Measurements from ENCODE around the gene C2orf69. TPM values are rescaled to one million over a fixed set of nuclear protein-coding genes. Genes with fewer than 3 reads are reported as not detected.
A peak's percentile ranks its signal among the peaks of the same experiment; 100 is the strongest.

The C2orf69 gene, protein sequence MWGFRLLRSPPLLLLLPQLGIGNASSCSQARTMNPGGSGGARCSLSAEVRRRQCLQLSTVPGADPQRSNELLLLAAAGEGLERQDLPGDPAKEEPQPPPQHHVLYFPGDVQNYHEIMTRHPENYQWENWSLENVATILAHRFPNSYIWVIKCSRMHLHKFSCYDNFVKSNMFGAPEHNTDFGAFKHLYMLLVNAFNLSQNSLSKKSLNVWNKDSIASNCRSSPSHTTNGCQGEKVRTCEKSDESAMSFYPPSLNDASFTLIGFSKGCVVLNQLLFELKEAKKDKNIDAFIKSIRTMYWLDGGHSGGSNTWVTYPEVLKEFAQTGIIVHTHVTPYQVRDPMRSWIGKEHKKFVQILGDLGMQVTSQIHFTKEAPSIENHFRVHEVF
- polyA plus RNA-seq: 10 to 100 TPM in 1 of 4 donors, 1 to 10 TPM in 3; 6.8 to 12.7 (median 8.0) TPM
- long read RNA-seq, donor 1: 0 reads
- long read RNA-seq, donor 2: 0 reads
- long read RNA-seq, donor 3, partial matches to known transcripts: 0 of 3 reads
- long read RNA-seq, donor 3, other reads (novel, unspliced or antisense): 0 of 3 reads
- long read RNA-seq, donor 4, partial matches to known transcripts: 0 of 1 reads
- long read RNA-seq, donor 4, other reads (novel, unspliced or antisense): 0 of 1 reads
- long read RNA-seq, donor 5, partial matches to known transcripts: 0 of 3 reads
- long read RNA-seq, donor 5, other reads (novel, unspliced or antisense): 0 of 3 reads
- long read RNA-seq, donor 6, partial matches to known transcripts: 0 of 2 reads
- long read RNA-seq, donor 6, other reads (novel, unspliced or antisense): 0 of 2 reads
- long read RNA-seq, donor 7: 0 reads
- long read RNA-seq, donor 8: 0 reads
- long read RNA-seq, donor 9, partial matches to known transcripts: 0 of 1 reads
- long read RNA-seq, donor 9, other reads (novel, unspliced or antisense): 0 of 1 reads
- long read RNA-seq, donor 10, transcript C2orf69-201 (2 exons, 3,728 nt): major isoform, 8 of 8 reads
- long read RNA-seq, donor 10, partial matches to known transcripts: 0 of 8 reads
- long read RNA-seq, donor 10, other reads (novel, unspliced or antisense): 0 of 8 reads

GRCh38 chr2:199911052-199911876, at the start of gene C2orf69:
Gene C2orf69, plus strand, starts transcription at chr2:199911293. Its CDS starts 146 bp downstream, at chr2:199911439.
- FAIRE-seq: no peak
- Histone ChIP-seq H3K4me1 (ENCODE audit: control insufficient read depth in 3 of 3, insufficient read depth in 2 of 3, low read depth in 1 of 3, low read length in 2 of 3) (peaks cover 0 to 7% (median 0%) of the 10 kb centered on the region in 3 donors), H3K27ac (ENCODE audit: low read depth in 1 of 3, low read length in 2 of 3) (peak within 1 kb of the TSS; percentile 88 to 98 (median 98))

GRCh38 chr2:199862788-199863187, 48.3 kb upstream of the C2orf69 start:
- H3K27ac ChIP-seq (ENCODE audit: low read depth in 1 of 3, low read length in 2 of 3): no peak overlapping the region
- DNase-seq (no peak), FAIRE-seq (no peak)
- H3K36me3 ChIP-seq (ENCODE audit: control insufficient read depth in 3 of 3, insufficient read depth in 2 of 3, low read depth in 1 of 3, low read length in 3 of 3): no peaks in the 10 kb centered on the region
- 72 to 74% (median 74%) methylated on average over 3 of the region's 3 CpGs for WGBS, 3 donors
- H3K9me3 ChIP-seq (ENCODE audit: control insufficient read depth in 2 of 2, insufficient read depth in 1 of 2, low read depth in 1 of 2, low read length in 1 of 2): no peaks in the 10 kb centered on the region
- H3K4me3 ChIP-seq (ENCODE audit: low read depth in 1 of 3, low read length in 3 of 3): no peak overlapping the region
- peaks cover 0 to 5% (median 0%) of the 10 kb centered on the region in 3 donors for H3K27me3 ChIP-seq (ENCODE audit: control insufficient read depth in 3 of 3, insufficient read depth in 3 of 3, low read length in 3 of 3)
- no peaks in the 10 kb centered on the region for H3K4me1 ChIP-seq (ENCODE audit: control insufficient read depth in 3 of 3, insufficient read depth in 2 of 3, low read depth in 1 of 3, low read length in 2 of 3)

More at GRCh38 chr2:199911052-199911876, at the start of gene C2orf69:
- Histone ChIP-seq H3K36me3 (ENCODE audit: control insufficient read depth in 3 of 3, insufficient read depth in 2 of 3, low read depth in 1 of 3, low read length in 3 of 3) (peaks cover 0 to 2% (median 0%) of the 10 kb centered on the region in 3 donors), H3K4me3 (ENCODE audit: low read depth in 1 of 3, low read length in 3 of 3) (peak within 1 kb of the TSS; percentile 70 to 81 (median 71)), H3K27me3 (ENCODE audit: control insufficient read depth in 3 of 3, insufficient read depth in 3 of 3, low read length in 3 of 3) (no peaks in the 10 kb centered on the region), H3K9me3 (ENCODE audit: control insufficient read depth in 2 of 2, insufficient read depth in 1 of 2, low read depth in 1 of 2, low read length in 1 of 2) (no peaks in the 10 kb centered on the region)
- DNase-seq: peak; percentile 96 to 99
- WGBS, 3 donors: 0 to 1% (median 0%) methylated on average over 79 to 85 of the region's 85 CpGs

GRCh38 chr2:199865905-199866304, 45.2 kb upstream of the C2orf69 start:
- Histone ChIP-seq H3K27me3 (ENCODE audit: control insufficient read depth in 3 of 3, insufficient read depth in 3 of 3, low read length in 3 of 3) (peaks cover 0 to 5% (median 0%) of the 10 kb centered on the region in 3 donors), H3K36me3 (ENCODE audit: control insufficient read depth in 3 of 3, insufficient read depth in 2 of 3, low read depth in 1 of 3, low read length in 3 of 3) (no peaks in the 10 kb centered on the region), H3K4me3 (ENCODE audit: low read depth in 1 of 3, low read length in 3 of 3) (no peak overlapping the region), H3K27ac (ENCODE audit: low read depth in 1 of 3, low read length in 2 of 3) (no peak overlapping the region), H3K4me1 (ENCODE audit: control insufficient read depth in 3 of 3, insufficient read depth in 2 of 3, low read depth in 1 of 3, low read length in 2 of 3) (no peaks in the 10 kb centered on the region), H3K9me3 (ENCODE audit: control insufficient read depth in 2 of 2, insufficient read depth in 1 of 2, low read depth in 1 of 2, low read length in 1 of 2) (no peaks in the 10 kb centered on the region)
- DNase-seq: no peak
- no peak for FAIRE-seq
- WGBS, 3 donors: 86 to 91% (median 90%) methylated on average over 4 of the region's 4 CpGs

DNA sequence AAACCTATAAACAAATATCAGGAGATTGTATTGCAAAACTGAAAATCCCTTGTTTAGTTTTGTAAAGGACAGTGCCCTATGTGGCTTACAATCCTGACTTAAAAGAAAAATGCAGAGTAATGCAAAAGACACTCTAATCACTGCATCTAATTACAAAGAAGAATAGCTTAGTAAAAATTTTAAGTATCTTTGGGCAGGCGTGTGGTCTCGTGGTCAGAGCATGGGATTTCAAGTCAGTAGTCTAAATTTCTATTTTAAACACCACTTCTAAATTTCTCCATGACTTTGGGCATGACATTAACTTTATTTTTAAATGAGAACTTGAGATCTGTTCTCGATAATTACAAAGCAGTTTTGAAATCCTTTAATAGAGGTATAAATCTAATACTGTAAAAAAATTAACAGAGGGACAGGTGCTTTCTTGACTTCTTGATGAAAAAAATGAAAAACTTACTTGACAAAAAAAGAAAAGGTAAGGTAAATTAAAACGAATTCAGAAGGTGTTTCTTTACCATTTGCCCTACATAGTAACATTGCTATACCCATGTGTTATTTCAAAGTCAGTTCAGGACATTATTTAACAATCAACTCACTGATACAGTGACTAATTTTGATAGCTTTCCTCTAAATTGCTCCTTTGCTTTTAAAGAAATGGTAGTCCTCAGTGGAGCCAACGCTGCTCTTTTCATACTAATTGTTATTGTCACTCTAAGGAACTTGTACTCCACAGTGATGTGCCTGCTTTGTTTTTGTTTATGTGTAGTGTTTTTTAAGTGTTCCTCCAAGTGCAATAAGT, 42.5 kb upstream of the C2orf69 start:
- H3K36me3 ChIP-seq (ENCODE audit: control insufficient read depth in 3 of 3, insufficient read depth in 2 of 3, low read depth in 1 of 3, low read length in 3 of 3): no peaks in the 10 kb centered on the region
- H3K4me3 ChIP-seq (ENCODE audit: low read depth in 1 of 3, low read length in 3 of 3): no peak overlapping the region
- no peak overlapping the region for H3K27ac ChIP-seq (ENCODE audit: low read depth in 1 of 3, low read length in 2 of 3)
- DNase-seq (no peak), FAIRE-seq (no peak)
- H3K27me3 ChIP-seq (ENCODE audit: control insufficient read depth in 3 of 3, insufficient read depth in 3 of 3, low read length in 3 of 3): no peaks in the 10 kb centered on the region
- no peaks in the 10 kb centered on the region for H3K9me3 ChIP-seq (ENCODE audit: control insufficient read depth in 2 of 2, insufficient read depth in 1 of 2, low read depth in 1 of 2, low read length in 1 of 2)
- 56 to 64% (median 59%) methylated on average over 5 of the region's 5 CpGs for WGBS, 3 donors
- no peaks in the 10 kb centered on the region for H3K4me1 ChIP-seq (ENCODE audit: control insufficient read depth in 3 of 3, insufficient read depth in 2 of 3, low read depth in 1 of 3, low read length in 2 of 3)

DNA sequence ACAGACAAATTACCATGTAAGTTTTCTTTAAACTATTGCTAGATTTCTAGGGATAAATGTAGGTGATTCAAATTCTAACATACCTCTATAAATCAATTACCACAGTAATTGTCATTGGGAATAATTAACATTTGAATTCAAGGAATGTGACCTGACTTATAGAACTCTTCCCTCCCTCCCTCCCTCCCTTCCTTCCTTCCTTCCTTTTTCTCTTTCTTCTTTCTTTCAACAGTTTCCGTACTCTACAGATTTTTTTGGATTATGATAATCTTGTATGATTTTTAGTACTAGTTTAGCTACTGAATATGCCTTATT, 41.9 kb upstream of the C2orf69 start:
- H3K4me3 ChIP-seq (ENCODE audit: low read depth in 1 of 3, low read length in 3 of 3): no peak overlapping the region
- 65 to 100% (median 96%) methylated on average over 1 of the region's 1 CpG for WGBS, 3 donors
- DNase-seq (no peak), FAIRE-seq (no peak)
- peaks cover 0 to 2% (median 0%) of the 10 kb centered on the region in 3 donors for H3K27me3 ChIP-seq (ENCODE audit: control insufficient read depth in 3 of 3, insufficient read depth in 3 of 3, low read length in 3 of 3)
- H3K4me1 ChIP-seq (ENCODE audit: control insufficient read depth in 3 of 3, insufficient read depth in 2 of 3, low read depth in 1 of 3, low read length in 2 of 3): no peaks in the 10 kb centered on the region
- H3K9me3 ChIP-seq (ENCODE audit: control insufficient read depth in 2 of 2, insufficient read depth in 1 of 2, low read depth in 1 of 2, low read length in 1 of 2): peaks cover 0 to 3% of the 10 kb centered on the region in 2 donors
- no peak overlapping the region for H3K27ac ChIP-seq (ENCODE audit: low read depth in 1 of 3, low read length in 2 of 3)
- no peaks in the 10 kb centered on the region for H3K36me3 ChIP-seq (ENCODE audit: control insufficient read depth in 3 of 3, insufficient read depth in 2 of 3, low read depth in 1 of 3, low read length in 3 of 3)

DNA sequence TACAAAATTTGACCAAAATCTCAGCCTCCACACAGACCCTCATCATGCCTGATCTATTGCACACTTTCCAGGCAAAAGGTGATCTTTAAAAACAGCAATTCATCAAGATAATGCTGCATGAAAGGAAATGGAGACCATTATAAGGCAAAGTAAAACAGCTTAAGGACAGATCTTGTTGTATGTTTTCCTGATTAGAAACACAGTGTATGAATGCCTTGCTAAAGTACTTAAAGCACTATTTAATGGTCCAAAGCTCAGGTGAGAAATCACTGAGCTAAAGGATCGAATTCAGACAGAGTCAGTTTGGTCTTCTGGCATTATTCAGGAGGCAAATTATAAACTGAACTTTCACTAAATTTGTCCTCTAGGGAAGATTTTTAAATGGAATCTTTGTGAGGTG, 41.4 kb upstream of the C2orf69 start:
- FAIRE-seq: no peak
- no peak overlapping the region for H3K4me3 ChIP-seq (ENCODE audit: low read depth in 1 of 3, low read length in 3 of 3)

GRCh38 chr2:199870581-199870980, 40.5 kb upstream of the C2orf69 start:
- Histone ChIP-seq H3K9me3 (ENCODE audit: control insufficient read depth in 2 of 2, insufficient read depth in 1 of 2, low read depth in 1 of 2, low read length in 1 of 2) (peaks cover 0 to 4% of the 10 kb centered on the region in 2 donors), H3K4me3 (ENCODE audit: low read depth in 1 of 3, low read length in 3 of 3) (no peak overlapping the region), H3K27ac (ENCODE audit: low read depth in 1 of 3, low read length in 2 of 3) (no peak overlapping the region), H3K4me1 (ENCODE audit: control insufficient read depth in 3 of 3, insufficient read depth in 2 of 3, low read depth in 1 of 3, low read length in 2 of 3) (no peaks in the 10 kb centered on the region), H3K27me3 (ENCODE audit: control insufficient read depth in 3 of 3, insufficient read depth in 3 of 3, low read length in 3 of 3) (peaks cover 0 to 3% (median 0%) of the 10 kb centered on the region in 3 donors), H3K36me3 (ENCODE audit: control insufficient read depth in 3 of 3, insufficient read depth in 2 of 3, low read depth in 1 of 3, low read length in 3 of 3) (no peaks in the 10 kb centered on the region)
- no peak for DNase-seq
- WGBS, 3 donors: 24 to 51% (median 40%) methylated on average over 1 of the region's 1 CpG
- no peak for FAIRE-seq

More for the DNA sequence above, 41.4 kb upstream of the C2orf69 start:
- no peak overlapping the region for H3K27ac ChIP-seq (ENCODE audit: low read depth in 1 of 3, low read length in 2 of 3)
- H3K9me3 ChIP-seq (ENCODE audit: control insufficient read depth in 2 of 2, insufficient read depth in 1 of 2, low read depth in 1 of 2, low read length in 1 of 2): peaks cover 0 to 4% of the 10 kb centered on the region in 2 donors
- peaks cover 0 to 3% (median 0%) of the 10 kb centered on the region in 3 donors for H3K27me3 ChIP-seq (ENCODE audit: control insufficient read depth in 3 of 3, insufficient read depth in 3 of 3, low read length in 3 of 3)
- DNase-seq: no peak
- H3K36me3 ChIP-seq (ENCODE audit: control insufficient read depth in 3 of 3, insufficient read depth in 2 of 3, low read depth in 1 of 3, low read length in 3 of 3): no peaks in the 10 kb centered on the region
- H3K4me1 ChIP-seq (ENCODE audit: control insufficient read depth in 3 of 3, insufficient read depth in 2 of 3, low read depth in 1 of 3, low read length in 2 of 3): no peaks in the 10 kb centered on the region
- 37 to 50% (median 38%) methylated on average over 1 of the region's 1 CpG for WGBS, 3 donors
